Effector CD8-positive, alpha-beta T cell (primary cell): ENCODE results near the gene PKDREJ.
"Not testable (repeated sequence)": the region's sequence is repeated elsewhere in the genome, so short reads cannot be mapped to it uniquely, and the experiment has no call there.

Experiments used
- DNase-seq: peaks from one replicate; lab custom pipeline; 2025; lab: John Stamatoyannopoulos, UW
- total RNA-seq, 4 experiments: gene quantifications; one replicate each; lab custom pipeline; 2026; lab: John Stamatoyannopoulos, UW

PKDREJ gene
- 0.09 to 0.36 (median 0.16) reads per million in 4 experiments for total RNA-seq

GRCh38 chr22:46263216-46263590 is at the start of gene PKDREJ:
TSS of gene PKDREJ (minus strand) at chr22:46263343. CDS start at chr22:46263322, 21 bp downstream.
- DNase-seq: no peak

GRCh38 chr22:46312848-46313247 is 49.7 kb upstream of the PKDREJ start:
- not testable (repeated sequence) for DNase-seq

DNA sequence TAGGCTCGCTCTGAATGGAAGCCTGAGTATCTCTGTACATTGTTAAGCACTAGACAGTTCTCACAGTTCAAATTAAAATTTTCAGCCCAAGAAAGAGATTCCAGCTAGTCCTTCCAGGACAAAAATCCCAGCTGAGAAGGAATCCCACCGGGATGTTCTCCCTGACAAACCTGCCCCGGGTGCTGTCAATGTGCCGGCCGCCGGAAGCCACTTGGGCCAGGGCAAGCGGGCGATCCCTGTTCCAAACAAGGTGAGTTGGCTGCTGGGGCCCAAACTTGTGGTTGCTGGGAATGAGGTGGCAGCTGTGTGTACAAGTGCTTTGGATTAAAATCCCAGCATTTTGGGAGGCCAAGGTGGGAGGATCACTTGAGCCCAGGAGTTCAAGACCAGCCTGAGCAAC is 48.9 kb upstream of the PKDREJ start:
- DNase-seq: no peak

GRCh38 chr22:46309526-46310085 is 46.5 kb upstream of the PKDREJ start:
- no peak for DNase-seq

- DNase-seq: no peak
Measured at GRCh38 chr22:46308283-46308988, 45.3 kb upstream of the PKDREJ start.

- no peak for DNase-seq
Measured at GRCh38 chr22:46303347-46303965, 40.3 kb upstream of the PKDREJ start.

DNA sequence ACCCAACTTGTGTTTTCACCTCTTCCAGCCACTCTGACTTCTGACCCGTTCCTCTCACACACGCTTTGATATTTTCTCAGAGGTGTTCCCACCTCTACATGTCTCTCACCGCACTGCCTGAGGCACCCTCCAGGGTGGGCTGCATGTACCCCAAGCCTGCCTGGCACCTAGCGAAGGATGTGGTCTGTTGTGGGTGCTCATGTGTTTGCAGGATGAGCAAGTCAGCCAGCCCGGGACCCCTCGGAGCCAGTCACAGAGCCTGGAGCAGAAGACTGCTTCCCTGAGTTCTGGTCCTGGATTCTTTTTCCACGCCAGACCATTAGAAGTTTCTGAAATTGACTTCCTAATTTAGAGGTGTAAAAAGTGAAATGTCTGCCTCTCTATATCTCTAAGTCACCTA is 37.3 kb upstream of the PKDREJ start:
- no peak for DNase-seq

DNA sequence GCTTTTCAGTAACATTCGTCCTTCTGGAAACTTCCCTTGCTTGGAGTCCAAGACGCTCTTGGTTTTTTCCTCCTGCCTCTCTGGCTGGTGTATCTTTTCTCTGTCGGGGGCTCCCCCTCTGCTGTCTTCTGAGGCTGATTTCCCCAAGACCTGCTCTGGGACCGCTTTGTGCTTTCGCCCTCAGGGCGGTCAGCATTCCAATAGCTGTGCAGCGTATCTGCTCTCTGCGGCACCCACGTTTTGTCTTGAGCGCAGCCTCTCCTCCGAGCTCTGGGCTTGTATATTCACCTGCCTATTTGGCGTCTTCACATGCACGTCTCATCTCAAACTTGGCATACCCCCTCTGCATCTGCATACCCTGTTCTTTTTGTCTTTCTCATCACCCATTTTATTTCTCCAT is 36.0 kb upstream of the PKDREJ start:
- DNase-seq: no peak

DNA sequence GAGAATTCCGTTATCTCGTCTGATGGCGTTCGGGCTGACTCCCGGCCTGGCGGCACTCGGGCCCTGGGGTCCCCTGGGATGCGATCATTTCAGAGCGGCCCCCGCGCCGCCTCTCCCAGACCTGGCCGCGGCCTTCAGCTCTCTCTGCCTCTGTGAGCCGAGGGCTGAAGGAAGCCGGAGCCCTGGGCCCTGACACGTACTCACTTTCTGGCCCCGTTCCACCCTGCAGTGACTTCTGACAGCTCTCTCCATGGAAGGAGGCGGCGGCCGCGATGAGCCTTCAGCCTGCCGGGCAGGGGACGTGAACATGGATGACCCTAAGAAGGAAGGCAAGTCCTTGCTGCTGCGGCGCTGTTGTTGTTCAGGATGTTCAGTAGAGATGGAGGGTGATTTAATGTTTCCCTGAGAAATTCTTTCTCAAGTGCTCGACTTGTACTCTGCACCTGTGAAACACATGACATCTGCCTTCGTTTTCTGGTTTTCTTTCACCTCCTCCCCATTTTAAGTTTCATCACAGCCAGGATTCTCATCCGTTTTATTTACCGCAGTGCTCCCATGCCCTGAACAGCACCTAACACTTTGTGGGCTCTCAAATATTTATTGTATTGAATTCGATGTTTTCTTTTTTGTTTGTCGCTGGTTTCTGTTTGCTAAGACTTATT is 34.1 kb upstream of the PKDREJ start:
- DNase-seq: no peak

- peak; percentile 95 for DNase-seq
Measured at GRCh38 chr22:46296257-46297150, 33.4 kb upstream of the PKDREJ start, which contains the start of gene GTSE1. TSS of gene GTSE1 (plus strand) at chr22:46296870. CDS start at chr22:46297401, 531 bp downstream.

- no peak for DNase-seq
Measured at GRCh38 chr22:46295277-46295971, 32.3 kb upstream of the PKDREJ start.

- no peak for DNase-seq
Measured at GRCh38 chr22:46294784-46295183, 31.6 kb upstream of the PKDREJ start.

GRCh38 chr22:46293577-46294260 is 30.6 kb upstream of the PKDREJ start:
- no peak for DNase-seq

DNA sequence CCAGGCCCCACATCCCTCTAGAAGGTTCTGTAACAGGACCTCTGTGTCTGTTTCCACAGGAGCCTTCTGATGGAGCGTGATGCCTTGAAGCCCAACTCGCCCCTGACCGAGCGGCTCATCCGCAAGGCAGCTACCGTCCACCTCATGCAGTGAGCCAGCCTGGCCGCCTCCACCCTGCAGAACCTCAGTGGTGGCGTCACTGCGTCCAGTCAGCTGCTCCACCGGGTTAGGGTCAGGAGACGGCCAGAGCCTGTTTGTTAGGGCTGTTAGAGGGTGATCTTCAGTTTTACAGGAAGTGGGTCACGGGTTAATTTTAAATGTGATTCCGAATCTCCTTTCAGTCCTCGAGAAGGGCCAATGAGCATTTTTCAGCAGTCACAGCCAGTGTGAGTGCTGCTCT is 29.6 kb upstream of the PKDREJ start:
- no peak for DNase-seq

DNA sequence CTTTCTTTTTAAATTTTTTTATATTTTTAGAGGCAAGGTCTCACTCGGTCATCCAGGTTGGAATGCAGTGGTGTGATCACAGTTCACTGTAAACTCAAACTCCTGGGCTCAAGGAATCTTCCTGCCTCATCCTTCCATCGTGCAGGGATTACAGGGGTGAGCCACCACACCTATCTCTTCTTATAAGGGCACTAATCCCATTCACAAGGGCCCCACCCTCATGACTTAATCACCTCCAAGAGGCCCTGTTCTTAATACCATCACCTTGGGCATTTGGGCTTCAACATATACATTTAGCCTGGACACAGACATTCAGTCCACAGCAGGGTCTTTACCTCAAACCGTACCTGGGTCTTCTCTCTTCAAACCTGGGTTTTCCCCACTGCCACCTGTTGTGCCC is 29.0 kb upstream of the PKDREJ start:
- DNase-seq: no peak

DNA sequence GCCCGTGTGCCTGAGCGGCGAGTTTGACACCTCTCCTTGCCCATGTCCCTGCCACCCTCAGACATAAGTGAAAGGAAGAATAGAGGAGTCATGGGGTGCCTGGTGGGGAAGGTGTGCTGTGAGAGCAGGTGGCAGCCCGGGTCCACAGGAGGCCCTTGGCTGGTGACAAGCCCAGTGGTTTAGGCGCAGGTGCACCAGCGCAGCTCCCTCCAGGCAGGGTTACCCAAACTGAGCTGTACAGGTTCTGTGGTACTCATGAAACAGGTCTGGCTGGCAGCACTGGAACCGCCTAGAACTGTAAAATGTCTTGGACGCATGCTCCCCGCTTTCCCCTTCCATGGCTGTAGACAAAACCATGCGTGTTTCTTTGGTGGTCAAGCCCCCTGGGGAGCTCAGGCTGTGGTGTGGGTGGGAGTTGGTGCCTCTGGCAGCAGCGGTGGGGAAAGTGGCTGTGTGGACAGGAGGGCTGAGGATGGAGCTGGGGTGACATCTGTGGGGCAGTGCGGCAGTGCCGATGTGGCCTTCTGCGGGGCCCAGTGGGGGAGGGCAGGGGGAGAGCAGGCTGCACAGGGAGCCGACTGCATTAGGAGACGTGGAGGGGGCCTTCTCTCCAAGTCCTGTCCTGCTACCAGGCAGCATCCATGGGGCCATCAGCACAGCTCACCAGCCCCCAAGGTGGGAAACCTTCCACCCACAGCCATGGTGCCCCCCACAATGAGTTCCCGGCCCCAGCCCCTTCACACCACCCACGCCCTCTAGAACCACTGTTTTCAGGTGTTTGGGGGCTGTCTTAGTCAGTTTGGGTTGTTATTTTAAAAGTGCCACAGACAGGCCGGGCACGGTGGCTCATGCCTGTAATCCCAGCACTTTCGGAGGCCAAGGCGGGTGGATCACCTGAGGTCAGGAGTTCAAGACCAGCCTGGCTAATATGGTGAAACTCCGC is 28.0 kb upstream of the PKDREJ start:
- no peak for DNase-seq

GRCh38 chr22:46290121-46290842 is 27.1 kb upstream of the PKDREJ start:
- DNase-seq: no peak

DNA sequence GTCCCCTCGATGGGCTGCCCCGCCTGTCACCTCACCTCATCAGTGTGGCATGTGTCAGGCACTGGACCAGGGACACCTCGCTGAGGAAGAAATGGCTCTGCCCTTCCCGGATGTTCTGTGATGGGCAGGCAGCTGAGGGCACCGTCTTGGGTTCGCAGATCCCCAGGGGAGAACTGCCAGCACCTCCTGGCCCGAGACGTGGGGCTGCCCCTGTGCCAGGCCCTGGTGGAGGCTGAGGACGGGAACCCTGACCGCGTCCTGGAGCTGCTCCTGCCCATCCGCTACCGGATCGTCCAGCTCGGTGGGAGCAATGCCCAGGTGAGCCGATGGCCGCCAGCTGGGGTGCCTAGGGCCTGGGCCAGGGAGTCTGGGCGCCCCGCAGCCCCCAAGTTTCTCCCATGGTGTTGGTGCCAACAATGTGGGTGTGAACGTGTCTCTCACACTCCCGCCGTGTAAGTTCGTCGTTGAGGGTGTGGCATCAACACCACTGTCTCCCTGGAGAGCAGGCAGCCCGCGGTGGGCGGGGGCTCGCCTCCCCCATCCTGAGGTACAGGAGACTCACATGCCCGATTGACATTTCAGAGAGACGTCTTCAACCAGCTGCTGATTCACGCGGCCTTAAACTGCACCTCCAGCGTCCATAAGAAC is 26.2 kb upstream of the PKDREJ start:
- DNase-seq: no peak
